Stimulated activated effector memory CD8-positive, alpha-beta T cell treated with anti-CD3 and anti-CD28 coated beads, Interleukin-12 subunit alpha, Interleukin-12 subunit beta, amount 100 ng/mL, for 72 hours (primary cell): ENCODE measurements around the gene NTN1.
A peak's percentile ranks its signal among the peaks of the same experiment; 100 is the strongest.
"Not testable (repeated sequence)": the region's sequence is repeated elsewhere in the genome, so short reads cannot be mapped to it uniquely, and the experiment has no call there.

Experiments used
- ATAC-seq: fragments of 150-1000 bp; cut with Tn5 transposase; 2 replicates; pipeline ENCODE4 v1.10.0; 2021
- DNase-seq, 2 donors: peaks; one replicate each; pipeline ENCODE4 v3.0.0; 2021 to 2022; ENCODE audit warnings: low spot score in 2 of 2
- H3K27ac Mint-ChIP-seq: one replicate; pipeline ENCODE4 v1.8.0; 2022; ENCODE audit warnings: mild to moderate bottlenecking, mixed read lengths
- H3K36me3 Mint-ChIP-seq: one replicate; pipeline ENCODE4 v1.8.0; 2022; ENCODE audit warnings: mild to moderate bottlenecking, mixed read lengths
- H3K4me1 Mint-ChIP-seq: one replicate; pipeline ENCODE4 v1.8.0; 2022; ENCODE audit warnings: mixed read lengths
- H3K4me3 Mint-ChIP-seq: one replicate; pipeline ENCODE4 v1.8.0; 2022; ENCODE audit warnings: mild to moderate bottlenecking, mixed read lengths
- H3K9me3 Mint-ChIP-seq: one replicate; pipeline ENCODE4 v1.8.0; 2022; ENCODE audit warnings: mixed read lengths

Gene NTN1

DNA sequence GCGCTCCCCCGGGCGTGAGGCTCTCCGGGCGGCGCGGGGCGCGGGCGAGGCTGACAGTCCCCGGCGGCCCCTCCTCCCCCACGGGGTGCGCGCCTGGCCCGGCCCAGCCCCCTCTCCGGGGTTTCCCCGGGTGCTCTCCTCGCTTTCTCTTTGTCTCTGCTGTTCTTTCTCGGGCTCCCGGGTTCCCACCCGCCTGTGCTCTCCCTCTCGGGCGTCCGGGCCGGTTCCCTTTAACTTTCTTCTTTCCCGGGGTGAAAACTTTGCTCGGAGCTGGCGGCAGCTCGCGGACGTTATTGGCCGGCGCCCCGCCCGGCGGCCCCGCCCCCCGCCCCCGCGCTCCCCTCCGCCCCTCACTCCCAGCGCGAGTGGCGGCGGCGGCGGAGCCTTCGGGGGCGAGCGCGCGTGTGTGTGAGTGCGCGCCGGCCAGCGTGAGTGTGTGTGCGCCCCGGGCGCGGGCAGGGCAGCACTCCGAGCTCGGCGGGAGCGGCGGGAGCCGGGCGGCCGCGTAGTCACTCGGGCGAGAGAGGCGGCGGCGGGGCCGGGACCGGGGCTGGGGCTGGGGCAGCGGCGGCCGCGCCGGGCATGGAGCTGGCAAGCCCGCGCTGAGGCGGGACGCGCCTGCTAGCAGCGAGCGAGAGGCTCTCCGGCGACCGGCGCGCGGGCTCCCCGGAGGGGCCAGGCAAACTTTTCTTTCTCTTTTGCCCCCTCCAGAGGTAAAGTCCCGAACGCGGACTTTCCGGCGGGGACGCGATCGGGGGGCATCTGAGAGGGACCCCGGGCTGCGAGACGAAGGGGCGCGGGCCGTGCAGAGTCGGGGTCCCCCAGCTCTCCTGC is at the start of gene NTN1:
NTN1 (plus strand) TSS at position 353 of the 834 bp plus-strand sequence. CDS start 864 bp downstream, outside the sequence.
- no peaks in the 10 kb centered on the region for H3K9me3 Mint-ChIP-seq
- peaks cover 6% of the 10 kb centered on the region for H3K4me1 Mint-ChIP-seq
- H3K27ac Mint-ChIP-seq = no peak within 1 kb of the TSS
- peak; percentile 81 for ATAC-seq
- peak within 1 kb of the TSS; percentile 78 for H3K4me3 Mint-ChIP-seq
- H3K36me3 Mint-ChIP-seq = no peaks in the 10 kb centered on the region
- DNase-seq = peak; percentile 29 to 75

DNA sequence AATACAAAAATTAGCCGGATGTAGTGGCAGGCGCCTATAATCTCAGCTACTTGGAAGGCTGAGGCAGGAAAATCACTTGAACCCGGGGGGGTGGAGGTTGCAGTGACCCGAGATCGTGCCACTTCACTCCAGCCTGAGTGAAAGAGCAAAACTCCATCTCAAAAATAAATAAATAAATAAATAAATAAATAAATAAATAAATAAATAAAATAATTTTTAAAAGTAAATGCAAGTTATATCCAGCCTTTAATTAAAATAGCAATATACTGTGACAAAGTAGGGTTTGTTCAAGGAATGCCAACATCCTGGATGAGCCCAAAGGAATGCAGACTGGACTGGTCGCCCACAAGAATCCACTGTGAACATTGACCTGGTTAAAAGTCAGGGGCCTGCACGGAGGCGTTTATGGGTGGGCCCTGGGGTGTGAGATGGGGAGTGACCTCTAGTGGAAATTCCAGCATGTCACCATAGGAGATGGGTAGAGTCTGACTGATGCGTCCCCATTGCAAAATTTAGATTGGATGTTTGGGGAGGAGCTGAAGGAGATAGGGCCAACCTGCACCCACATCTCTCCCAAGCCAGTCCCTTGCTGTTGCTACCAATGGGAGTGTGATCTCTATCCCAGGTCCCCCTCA is 46.1 kb upstream of the NTN1 start:
- Mint-ChIP-seq H3K4me1 (peaks cover 5% of the 10 kb centered on the region), H3K36me3 (no peaks in the 10 kb centered on the region), H3K4me3 (no peak overlapping the region), H3K9me3 (no peaks in the 10 kb centered on the region), H3K27ac (no peak overlapping the region)
- ATAC-seq (no peak), DNase-seq (peak in 1 of 2 donors; percentile 35)

DNA sequence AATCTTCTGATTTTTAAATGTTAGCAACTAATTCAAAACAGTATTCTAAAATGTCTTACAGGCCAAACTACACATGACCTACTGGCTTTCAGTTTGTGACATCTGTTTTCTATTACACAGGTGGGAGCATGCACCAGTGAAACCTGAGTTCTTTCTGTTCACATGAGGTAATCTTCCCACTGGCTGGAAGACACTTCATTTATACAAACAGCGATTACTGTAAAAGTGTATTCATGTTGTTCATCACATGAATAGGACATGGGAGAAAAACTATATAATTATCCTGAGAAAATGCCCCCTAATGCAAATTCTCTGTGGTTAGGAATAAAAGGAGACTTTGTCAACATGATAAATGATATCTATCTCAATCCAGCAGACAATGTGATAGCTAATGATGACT is 44.7 kb upstream of the NTN1 start:
- no peak overlapping the region for H3K4me3 Mint-ChIP-seq
- ATAC-seq = no peak
- H3K27ac Mint-ChIP-seq = no peak overlapping the region
- H3K36me3 Mint-ChIP-seq = no peaks in the 10 kb centered on the region
- H3K9me3 Mint-ChIP-seq = no peaks in the 10 kb centered on the region
- H3K4me1 Mint-ChIP-seq = peaks cover 6% of the 10 kb centered on the region
- DNase-seq = no peak

DNA sequence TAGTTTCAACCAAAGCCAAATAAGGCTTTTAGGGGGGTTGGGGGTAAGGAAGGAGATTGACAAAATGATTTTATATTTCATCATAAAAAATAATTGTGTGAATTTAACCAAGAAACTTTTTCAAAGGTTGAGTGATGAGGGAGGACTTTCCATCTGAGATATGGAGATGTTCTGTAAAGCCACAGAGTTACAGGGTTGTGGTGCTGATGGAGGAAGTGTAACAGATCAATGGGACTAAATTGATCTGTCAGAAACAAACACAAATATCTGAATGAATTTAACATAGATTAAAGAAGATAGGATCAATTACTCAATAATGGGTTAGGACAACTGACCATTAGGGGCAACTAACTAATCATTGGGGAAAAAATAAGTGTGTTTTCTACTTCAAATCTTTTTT is 41.6 kb upstream of the NTN1 start:
- DNase-seq = no peak
- H3K27ac Mint-ChIP-seq = no peak overlapping the region
- H3K36me3 Mint-ChIP-seq = no peaks in the 10 kb centered on the region
- H3K9me3 Mint-ChIP-seq = no peaks in the 10 kb centered on the region
- peaks cover 12% of the 10 kb centered on the region for H3K4me1 Mint-ChIP-seq
- no peak overlapping the region for H3K4me3 Mint-ChIP-seq
- no peak for ATAC-seq

DNA sequence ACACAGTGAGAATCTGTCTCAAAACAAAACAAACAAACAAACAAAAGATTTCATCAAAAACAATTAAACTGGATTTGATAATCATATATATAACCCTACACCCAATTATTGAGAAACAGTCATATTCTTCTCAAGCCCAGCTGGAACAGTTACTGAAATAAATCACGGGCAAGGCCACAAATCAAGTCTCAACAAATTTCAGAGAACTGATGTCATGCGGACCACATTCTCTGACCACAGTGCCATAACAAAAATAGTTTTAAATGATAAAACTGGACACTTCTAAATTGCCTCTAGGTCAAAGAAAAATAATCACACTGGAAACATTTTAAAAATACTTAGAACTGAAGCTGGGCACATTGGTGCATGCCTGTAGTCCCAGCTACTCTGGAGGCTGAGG is 39.9 kb upstream of the NTN1 start:
- H3K4me1 Mint-ChIP-seq = peaks cover 25% of the 10 kb centered on the region
- no peak overlapping the region for H3K4me3 Mint-ChIP-seq
- no peaks in the 10 kb centered on the region for H3K9me3 Mint-ChIP-seq
- no peak overlapping the region for H3K27ac Mint-ChIP-seq
- DNase-seq = no peak
- ATAC-seq = no peak
- H3K36me3 Mint-ChIP-seq = no peaks in the 10 kb centered on the region

GRCh38 chr17:8984225-8984624 is 37.1 kb upstream of the NTN1 start:
- not testable (repeated sequence) for H3K9me3 Mint-ChIP-seq, H3K36me3 Mint-ChIP-seq, ATAC-seq, H3K4me3 Mint-ChIP-seq, H3K27ac Mint-ChIP-seq, DNase-seq
- H3K4me1 Mint-ChIP-seq = peaks cover 25% of the 10 kb centered on the region

GRCh38 chr17:8985054-8985701 is 36.1 kb upstream of the NTN1 start:
- DNase-seq (no peak), ATAC-seq (peak; percentile 66)
- no peak overlapping the region for H3K27ac Mint-ChIP-seq
- no peaks in the 10 kb centered on the region for H3K36me3 Mint-ChIP-seq
- H3K4me1 Mint-ChIP-seq = peaks cover 20% of the 10 kb centered on the region
- no peaks in the 10 kb centered on the region for H3K9me3 Mint-ChIP-seq
- H3K4me3 Mint-ChIP-seq = no peak overlapping the region

DNA sequence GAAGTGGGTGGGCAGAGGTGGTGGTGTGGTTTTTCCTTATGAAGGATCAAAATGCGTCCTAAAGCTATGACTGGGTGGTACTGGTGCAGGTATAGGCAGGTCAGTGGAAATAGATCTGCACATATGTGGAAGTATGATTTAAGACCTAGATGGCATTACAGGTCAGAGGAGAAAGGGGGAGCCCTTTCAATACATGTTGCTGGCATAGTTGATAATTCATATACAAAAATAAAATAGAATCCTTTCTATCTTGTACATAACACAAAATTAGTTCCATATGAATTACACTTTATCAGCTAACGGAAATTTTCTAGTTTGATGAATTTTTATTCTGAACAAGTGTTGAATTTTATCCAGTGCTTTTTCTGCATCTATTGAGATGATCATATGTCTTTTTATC is 35.0 kb upstream of the NTN1 start:
- no peak overlapping the region for H3K27ac Mint-ChIP-seq
- no peak for DNase-seq
- H3K36me3 Mint-ChIP-seq = no peaks in the 10 kb centered on the region
- peaks cover 20% of the 10 kb centered on the region for H3K4me1 Mint-ChIP-seq
- no peak for ATAC-seq
- H3K9me3 Mint-ChIP-seq = no peaks in the 10 kb centered on the region
- H3K4me3 Mint-ChIP-seq = no peak overlapping the region

DNA sequence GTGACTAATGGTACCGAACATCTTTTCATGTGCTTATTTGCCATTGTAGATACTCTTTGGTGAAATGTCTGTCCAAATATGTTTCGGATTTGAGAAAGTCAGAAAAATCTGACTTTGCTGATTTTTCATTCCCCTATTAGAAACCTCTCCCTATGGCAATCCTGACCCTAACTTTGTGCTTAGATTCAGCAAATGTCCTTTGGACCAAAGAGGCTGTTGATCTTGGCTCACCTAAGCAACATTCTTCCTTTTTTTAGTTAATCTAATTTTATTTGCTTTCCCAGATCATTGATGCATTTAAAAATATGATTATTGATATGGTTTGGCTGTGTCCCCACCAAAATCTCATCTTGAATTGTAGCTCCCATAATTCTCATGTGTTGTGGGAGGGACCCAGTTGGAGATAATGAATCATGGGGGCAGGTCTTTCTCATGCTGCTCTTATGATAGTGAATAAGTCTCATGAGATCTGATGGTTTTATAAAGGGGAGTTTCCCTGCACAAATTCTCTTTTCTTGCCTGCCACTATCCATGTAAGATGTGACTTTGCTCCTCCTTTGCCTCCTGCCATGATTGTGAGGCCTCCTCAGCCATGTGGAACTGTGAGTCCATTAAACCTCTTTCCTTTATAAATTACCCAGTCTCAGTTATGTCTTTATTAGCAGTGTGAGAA is 32.9 kb upstream of the NTN1 start:
- not testable (repeated sequence) for H3K9me3 Mint-ChIP-seq, ATAC-seq, H3K4me3 Mint-ChIP-seq, H3K27ac Mint-ChIP-seq, H3K36me3 Mint-ChIP-seq, DNase-seq
- H3K4me1 Mint-ChIP-seq = peaks cover 32% of the 10 kb centered on the region

DNA sequence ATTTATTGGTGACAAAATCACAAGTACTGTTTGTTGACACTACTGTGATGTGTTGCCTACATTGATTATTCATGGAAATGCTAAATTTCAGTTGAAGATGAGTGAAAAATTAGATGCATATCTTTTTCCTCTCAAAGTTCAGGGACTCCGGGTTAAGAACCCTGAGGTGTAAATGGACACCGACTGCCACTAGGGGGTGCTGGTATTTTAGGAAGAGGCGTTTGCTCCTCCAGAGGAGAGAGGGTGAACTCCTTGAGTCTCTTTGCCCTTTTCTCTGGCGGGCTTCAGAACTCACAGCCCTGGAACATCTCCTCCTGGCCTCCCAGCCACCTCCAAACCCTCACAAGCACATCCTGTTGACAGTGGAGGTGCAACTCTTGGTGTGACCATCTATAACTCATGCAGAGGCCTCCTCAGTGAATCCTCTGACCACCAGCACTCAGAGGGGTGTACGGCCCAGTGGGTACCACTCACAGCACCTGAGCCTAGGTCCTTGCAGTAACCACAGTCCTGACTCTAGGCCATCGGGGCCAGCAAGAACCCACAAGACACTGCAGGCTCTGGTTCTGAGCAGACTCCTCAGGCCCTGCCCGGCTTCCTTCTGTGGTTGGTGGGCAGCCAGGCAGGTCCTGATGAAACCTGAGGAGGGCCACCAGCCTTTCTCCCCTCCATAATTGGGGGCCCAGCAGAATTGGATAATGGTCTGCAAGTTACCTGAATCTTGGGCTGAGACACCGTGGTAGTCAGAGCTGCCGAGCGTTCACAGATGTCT is 29.6 kb upstream of the NTN1 start:
- peak; percentile 63 to 79 for DNase-seq
- Mint-ChIP-seq H3K36me3 (no peaks in the 10 kb centered on the region), H3K9me3 (no peaks in the 10 kb centered on the region), H3K4me3 (no peak overlapping the region), H3K27ac (no peak overlapping the region), H3K4me1 (peaks cover 20% of the 10 kb centered on the region)
- peak; percentile 76 for ATAC-seq

- ATAC-seq = peak; percentile 81
- Mint-ChIP-seq H3K4me1 (peaks cover 20% of the 10 kb centered on the region), H3K9me3 (no peaks in the 10 kb centered on the region), H3K27ac (no peak overlapping the region), H3K36me3 (no peaks in the 10 kb centered on the region), H3K4me3 (no peak overlapping the region)
- DNase-seq = peak; percentile 68 to 88
Observed at GRCh38 chr17:8994319-8994718, 27.0 kb upstream of the NTN1 start.

- H3K4me3 Mint-ChIP-seq = no peak overlapping the region
- no peaks in the 10 kb centered on the region for H3K36me3 Mint-ChIP-seq
- H3K9me3 Mint-ChIP-seq = no peaks in the 10 kb centered on the region
- no peak for DNase-seq
- H3K4me1 Mint-ChIP-seq = peaks cover 20% of the 10 kb centered on the region
- ATAC-seq = no peak
- H3K27ac Mint-ChIP-seq = peak overlapping the region; percentile 7
Observed at GRCh38 chr17:8995711-8996110, 25.6 kb upstream of the NTN1 start.

- Mint-ChIP-seq H3K4me3 (no peak overlapping the region), H3K4me1 (peaks cover 7% of the 10 kb centered on the region), H3K36me3 (no peaks in the 10 kb centered on the region), H3K27ac (no peak overlapping the region), H3K9me3 (no peaks in the 10 kb centered on the region)
- DNase-seq = peak; percentile 73 to 86
- ATAC-seq = peak; percentile 72
Observed at GRCh38 chr17:8997994-8998628, 23.2 kb upstream of the NTN1 start.

GRCh38 chr17:9001559-9001958 is 19.8 kb upstream of the NTN1 start:
- Mint-ChIP-seq H3K4me1 (peaks cover 5% of the 10 kb centered on the region), H3K9me3 (no peaks in the 10 kb centered on the region), H3K36me3 (no peaks in the 10 kb centered on the region), H3K4me3 (no peak overlapping the region), H3K27ac (no peak overlapping the region)
- DNase-seq (no peak), ATAC-seq (no peak)
